Embryonic facial prominence (tissue), 1 donor: ENCODE results near the gene NKAIN2.
"Not testable (repeated sequence)": the region's sequence is repeated elsewhere in the genome, so short reads cannot be mapped to it uniquely, and the experiment has no call there.

Experiments used
- DNase-seq: peaks from one replicate; pipeline ENCODE4 v3.0.0-alpha.2; 2016; ENCODE audit errors: extremely low spot score

Gene NKAIN2

DNA sequence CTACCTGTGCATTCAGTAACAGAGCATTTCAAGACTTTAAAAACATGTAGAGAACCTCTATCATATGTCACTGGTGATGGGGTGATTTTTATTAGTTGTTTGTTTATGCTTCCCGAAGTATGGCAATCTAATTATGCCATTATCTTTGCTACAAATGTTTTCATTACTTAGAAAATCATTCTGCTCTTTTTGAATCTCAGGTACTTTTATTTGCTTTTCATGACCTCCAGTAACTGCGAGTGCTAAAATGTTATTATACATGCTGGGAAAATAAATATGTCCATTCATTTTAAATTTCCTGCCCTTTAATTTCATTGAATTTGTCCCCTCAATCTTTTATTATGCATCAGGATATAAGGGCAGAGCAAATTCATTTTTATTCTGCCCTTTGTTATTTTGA lies 515.7 kb downstream of the NKAIN2 start:
- DNase-seq: no peak

DNA sequence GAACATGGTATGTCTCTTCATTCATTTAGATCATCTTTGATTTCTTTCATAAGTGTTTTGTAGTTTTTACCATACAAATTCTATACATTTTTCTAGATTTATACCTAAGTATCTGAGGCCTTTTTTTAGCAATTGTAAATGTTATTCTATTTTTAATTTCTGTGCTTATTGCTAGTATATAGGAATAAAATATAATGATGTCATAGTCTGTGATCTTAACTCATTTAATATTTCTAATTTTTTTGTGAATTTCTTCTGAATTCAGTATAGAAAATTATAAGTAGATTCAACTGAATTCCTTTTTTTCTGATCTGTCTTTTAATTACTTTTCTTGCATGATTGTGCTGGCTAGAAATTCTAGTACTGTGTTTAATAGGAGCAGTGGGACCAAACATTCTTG lies 520.6 kb downstream of the NKAIN2 start:
- DNase-seq: no peak

DNA sequence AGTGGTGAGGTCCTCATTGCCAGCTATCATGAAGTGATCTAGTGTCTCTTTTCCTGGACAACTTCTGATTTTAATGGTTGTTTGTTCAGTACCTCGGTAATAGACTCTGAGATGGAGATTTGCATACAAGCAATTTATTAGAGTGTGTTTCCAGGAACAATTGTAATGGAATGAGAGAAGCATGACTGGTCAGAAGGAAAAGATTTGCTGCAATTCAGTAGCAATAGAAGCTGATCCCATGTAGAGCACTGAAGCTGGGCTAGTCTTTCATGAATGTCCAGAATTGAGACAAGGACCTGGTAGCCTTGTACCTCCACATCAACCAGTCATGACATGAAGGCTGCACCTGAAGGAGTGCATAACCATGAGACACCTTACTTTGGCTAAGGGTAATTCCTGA lies 526.5 kb downstream of the NKAIN2 start:
- DNase-seq: no peak

DNA sequence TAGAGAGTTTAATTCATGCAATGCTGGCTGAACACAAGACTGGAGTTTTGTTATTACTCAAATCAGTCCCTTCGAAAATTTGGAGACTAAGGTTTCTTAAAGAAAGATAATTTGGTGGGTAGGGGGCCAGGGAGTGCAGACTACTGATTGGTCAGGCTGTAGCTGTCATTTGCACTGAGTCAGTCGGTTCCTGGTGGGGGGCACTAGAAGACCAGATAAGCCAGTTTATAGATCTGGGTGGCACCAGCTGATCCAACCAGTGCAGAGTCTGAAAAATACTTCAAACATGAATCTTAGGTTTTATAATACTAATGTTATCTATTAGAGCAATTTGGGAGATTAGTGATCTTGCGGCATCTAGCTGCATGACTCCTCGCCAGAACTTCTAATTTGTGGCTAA lies 530.7 kb downstream of the NKAIN2 start:
- DNase-seq: no peak

DNA sequence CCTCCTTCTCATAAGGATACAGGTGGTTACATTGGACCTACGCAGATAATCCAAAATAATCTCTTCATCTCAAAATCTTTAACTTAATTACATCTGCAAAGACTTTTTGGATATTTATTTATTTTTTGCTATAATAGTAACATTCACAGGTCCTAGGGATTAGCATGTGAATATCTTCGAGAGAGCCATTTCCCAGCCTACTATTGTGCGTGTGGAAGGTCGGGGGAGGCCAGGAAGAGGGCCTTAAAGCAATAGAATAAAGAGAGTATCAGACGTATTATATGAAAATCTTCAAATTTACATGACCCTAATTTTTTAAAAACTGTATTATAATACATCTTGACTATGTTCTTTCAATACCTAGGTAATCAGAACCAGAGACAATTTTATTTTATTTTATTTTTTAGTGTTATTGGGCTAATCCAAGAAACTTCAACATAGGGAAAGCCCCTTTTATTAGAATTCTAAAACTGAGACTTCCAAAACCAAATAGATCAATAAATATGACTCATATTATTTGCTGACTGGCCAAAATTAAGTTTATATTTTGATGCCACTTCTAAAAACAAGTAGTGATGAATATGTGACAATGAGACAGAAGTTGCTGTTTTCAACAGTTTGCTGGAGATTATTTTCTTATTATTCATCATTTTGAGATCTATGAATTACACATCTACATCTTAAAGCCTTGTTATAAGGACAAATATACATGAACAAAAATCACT lies 536.1 kb downstream of the NKAIN2 start:
- no peak for DNase-seq

DNA sequence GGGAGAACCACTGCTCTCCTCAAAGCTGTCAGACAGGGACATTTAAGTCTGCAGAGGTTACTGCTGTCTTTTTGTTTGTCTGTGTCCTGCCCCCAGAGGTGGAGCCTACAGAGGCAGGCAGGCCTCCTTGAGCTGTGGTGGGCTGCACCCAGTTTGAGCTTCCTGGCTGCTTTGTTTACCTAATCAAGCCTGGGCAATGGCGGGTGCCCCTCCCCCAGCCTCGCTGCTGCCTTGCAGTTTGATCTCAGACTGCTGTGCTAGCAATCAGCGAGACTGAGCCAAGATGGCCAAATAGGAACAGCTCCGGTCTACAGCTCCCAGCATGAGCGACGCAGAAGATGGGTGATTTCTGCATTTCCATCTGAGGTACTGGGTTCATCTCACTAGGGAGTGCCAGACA lies 544.7 kb downstream of the NKAIN2 start:
- DNase-seq: not testable (repeated sequence)

DNA sequence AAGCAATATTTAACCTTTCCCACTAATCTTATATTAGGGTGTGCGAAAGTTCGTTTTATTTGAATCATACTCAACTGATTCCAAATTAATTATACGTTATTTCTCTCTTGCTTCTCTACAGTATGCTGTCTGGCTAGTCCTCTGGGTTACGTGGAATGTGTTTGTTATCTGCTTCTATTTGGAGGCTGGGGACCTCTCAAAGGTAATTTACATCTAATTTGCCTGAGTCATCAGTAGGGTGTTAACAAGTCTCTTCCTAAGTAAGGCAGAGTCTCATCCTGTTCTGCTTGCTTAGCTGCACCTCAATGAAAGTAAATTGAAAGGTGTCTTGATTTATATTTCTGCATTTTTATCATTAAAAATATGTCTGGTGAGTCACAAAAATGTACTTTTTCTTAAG lies 551.5 kb downstream of the NKAIN2 start:
- DNase-seq: no peak

DNA sequence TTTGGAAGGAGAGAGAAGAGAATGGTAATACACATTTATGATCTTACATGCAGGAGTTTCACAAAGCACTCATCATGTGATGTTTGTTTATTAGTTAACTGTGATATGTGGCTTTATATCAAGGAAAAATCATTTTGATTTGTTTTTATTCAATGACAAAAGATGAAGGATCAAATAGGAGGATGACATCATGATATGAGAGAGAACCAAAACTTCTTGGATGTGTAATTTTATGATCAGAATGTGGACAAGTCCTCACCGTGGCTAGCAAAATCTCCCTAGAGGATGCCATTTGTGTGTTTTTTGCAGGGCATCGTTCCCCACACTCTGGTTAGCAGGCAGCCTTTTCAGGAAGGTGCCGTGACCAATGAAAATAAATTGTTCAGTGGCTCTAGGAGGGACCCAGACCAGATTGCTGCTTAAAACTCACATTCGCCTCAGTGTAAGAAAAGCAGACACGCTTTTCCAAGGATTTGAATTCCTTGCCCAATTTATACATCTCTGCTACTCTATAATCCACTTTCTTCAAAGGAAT lies 552.7 kb downstream of the NKAIN2 start:
- no peak for DNase-seq

DNA sequence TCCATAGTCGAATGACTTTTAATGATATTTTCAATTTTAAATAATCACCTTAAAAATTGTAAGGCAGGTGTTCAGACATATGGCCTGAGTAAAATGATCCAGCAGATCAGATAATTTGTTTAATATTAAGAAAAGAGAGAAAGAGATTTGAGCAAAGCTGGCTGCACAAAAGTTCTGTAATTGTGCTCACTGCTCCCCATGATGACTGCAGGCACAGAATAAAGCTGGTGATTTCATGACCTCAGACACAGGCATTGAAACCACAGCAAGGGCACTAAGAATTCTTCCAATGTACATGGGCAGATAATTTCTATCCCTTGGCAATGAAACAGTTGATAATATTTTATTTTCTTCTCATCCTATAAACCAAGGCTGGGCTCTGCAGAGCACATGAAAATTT lies 553.1 kb downstream of the NKAIN2 start:
- DNase-seq: no peak

DNA sequence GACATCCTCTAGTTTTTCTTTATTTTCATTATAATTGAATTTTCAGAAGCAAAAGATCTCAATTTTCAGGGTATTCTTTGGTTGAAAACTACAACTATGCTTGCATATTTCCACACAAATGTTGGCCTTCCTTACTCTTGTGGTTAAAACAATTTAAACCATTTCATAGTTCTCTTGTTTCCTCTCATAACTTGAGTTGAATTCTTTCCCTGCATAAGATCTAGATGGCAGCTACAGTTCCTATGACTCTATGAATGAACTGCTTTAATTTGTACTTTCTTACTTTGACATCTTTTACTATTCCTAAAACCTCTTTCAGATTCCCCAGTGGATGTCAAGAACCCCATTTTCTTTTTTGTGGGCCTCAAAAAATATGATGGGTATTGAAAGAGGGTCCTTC lies 564.5 kb downstream of the NKAIN2 start:
- DNase-seq: no peak

DNA sequence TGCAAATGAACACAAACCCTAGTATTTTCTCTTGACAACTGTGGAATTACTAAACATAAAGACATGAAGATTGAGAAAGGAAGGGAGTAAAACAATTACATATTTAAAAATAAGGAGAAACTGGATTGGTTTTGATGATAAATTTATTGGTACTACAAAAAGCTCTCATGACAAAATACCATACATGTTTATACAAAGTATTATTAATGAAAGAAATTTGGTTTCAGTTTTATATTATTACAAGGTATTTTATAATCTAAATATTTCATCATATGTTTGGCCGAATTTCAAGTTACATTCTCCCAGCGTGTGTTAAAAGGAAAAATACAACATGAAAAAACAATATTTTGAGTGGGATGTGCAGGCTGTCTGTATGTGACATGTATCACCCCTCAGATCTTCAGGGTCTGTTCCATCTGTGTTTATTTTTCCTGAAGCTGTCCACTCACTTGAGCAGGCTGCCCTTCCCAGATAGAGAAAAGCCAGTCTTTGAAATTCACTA lies 568.4 kb downstream of the NKAIN2 start:
- DNase-seq: no peak

DNA sequence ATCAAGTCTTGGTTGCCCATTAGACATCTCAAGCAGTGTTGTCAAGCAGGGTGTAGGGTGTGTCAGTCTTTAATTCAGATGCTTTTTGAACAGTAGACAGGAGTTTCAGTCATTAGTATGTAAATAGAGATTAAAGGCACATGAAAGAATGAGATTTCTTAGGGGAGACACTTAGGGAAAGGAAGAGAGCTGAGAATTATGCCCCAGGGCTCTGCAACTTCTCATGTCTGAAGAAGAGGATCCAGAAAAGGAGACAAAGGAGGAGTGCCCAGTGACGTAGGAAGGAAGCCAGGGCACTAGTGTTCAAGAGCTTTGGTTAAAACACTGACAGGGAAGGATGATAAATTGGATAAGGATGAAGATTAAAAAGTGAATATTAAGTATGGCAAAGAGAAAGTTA lies 569.7 kb downstream of the NKAIN2 start:
- no peak for DNase-seq

DNA sequence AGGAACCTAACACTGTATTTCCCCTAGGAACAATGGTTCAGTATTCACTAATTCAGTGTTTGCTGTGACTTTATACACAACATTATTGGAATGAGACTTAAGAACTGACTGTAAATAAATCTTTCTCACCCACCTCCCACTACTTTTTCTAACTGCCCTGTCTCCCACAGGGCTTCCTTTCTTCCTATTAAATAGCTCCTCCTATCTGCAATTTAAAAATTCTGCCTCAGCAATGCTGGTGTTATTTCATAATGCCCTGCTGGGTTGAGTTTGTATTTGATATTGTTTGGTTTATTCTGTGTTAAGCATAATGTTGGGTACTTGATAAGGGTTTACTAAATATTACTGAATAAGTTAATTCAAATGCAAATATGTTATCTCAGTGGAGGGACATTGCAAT lies 585.5 kb downstream of the NKAIN2 start:
- no peak for DNase-seq

DNA sequence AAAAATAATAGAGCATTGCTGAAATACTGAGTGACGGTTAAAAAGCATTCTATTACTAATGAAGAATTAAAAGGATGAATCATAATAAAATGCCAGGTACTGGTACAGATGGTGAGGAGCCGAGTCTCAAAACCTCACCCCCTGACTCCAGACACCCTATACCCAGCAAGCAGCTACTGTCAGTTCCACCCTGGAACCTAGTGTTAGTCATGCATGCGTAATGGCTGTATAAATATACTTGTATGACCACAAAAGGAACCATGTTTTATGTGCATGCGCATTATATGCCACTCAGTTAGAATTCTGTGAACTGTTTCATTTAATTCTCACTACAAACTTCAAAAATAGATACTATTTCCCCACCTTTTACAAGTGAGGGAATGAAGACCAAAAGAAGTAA lies 589.9 kb downstream of the NKAIN2 start:
- no peak for DNase-seq

DNA sequence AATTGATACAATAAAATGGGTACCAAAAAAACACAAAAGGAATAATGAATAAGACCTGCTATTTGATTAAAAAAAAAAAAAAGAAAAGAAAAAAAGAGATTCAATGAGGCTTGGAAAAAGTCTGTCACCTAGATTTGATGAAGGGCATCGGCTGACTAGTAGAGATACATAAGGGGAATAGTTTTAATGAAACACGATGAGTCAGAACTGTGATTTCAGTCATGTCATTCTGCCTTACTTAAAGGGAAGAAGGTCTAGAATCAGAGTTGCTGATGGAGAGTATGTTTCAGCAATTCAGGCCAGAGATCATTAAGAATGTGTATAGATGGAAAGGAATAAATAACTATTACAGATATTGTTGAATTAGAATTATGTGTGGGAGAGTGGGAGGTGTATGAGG lies 592.7 kb downstream of the NKAIN2 start:
- DNase-seq: no peak

DNA sequence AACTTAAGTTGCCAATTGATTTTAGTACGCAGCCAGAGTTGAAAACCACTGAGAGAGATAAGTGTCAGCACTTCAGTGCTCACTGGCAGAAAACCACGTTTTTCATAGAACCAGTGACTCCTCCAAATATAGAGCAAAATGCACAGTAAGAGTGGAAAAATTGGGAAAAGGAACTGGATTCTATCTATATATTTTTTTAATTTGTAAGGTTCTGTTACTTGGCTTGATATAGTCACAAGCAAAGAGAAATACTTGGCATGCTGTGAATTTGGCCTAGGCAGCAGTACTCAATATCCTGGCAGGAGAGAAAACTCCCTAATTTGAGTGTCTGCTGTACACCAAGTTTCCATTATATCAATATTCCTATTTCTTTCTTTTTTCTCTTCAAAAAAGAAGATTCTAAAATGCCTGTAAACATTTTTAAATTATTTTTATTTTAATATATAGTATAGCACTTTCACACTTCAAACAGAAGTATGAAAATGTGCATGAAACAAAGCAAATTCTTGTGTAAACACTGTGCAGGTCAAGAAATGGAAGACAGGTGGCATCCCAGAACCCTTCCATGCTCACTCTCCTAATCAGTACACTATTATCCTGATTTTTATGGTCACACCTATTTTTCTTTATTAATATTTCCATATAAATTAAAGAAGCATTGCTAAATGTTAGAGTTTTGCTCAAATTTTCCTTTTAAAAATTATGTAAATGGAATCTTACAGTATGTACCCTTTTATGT lies 596.8 kb downstream of the NKAIN2 start:
- DNase-seq: no peak

DNA sequence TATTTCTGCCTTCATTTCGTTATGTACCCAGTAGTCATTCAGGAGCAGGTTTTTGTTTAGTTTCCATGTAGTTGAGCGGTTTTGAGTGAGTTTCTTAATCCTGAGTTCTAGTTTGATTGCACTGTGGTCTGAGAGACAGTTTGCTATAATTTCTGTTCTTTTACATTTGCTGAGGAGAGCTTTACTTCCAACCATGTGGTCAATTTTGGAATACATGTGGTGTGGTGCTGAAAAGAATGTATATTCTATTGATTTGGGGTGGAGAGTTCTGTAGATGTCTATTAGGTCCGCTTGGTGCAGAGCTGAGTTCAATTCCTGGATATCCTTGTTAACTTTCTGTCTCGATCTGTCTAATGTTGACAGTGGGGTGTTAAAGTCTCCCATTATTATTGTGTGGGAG lies 606.8 kb downstream of the NKAIN2 start:
- not testable (repeated sequence) for DNase-seq

DNA sequence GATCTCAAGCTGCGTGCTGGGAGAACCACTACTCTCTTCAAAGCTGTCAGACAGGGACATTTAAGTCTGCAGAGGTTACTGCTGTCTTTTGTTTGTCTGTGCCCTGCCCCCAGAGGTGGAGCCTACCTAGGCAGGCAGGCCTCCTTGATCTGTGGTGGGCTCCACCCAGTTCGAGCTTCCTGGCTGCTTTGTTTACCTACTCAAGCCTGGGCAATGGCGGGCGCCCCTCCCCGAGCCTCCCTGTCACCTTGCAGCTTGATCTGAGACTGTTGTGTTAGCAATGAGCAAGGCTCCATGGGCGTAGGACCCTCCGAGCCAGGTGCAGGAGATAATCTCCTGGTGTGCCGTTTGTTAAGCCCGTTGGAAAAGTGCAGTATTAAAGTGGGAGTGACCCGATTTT lies 609.0 kb downstream of the NKAIN2 start:
- not testable (repeated sequence) for DNase-seq

DNA sequence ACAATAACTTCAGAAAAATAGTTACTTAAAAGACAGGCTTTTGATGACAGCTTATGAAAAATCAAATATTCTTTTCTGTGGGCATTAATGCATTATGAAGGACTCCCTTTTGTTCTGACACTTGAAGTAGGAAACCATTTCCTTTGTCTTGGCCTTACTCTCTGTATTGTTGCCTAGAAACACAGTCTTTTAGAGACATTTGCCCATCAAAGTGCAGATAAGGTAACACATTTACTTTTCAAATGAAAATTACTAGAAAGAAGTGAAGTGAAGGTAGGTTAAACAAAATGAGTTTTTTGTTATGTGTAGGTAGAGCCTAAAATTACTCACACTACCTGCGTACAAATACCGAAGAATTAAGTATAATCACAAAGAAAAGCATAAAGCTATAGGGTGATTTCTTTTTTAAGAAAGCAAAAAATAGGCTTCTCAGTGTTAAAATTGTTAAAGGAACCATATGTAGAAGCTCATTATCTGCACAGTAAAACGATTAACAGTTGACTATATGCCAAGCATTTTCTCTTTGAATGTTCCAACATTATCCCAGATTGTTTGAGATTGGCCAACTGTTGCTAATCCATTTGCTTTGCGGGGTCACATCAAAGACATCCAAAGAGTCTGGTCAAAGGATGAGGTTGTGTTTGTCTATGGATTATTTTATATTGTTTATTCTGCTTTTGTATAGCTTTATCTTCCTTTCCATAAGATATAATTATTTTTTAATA lies 616.6 kb downstream of the NKAIN2 start:
- no peak for DNase-seq

DNA sequence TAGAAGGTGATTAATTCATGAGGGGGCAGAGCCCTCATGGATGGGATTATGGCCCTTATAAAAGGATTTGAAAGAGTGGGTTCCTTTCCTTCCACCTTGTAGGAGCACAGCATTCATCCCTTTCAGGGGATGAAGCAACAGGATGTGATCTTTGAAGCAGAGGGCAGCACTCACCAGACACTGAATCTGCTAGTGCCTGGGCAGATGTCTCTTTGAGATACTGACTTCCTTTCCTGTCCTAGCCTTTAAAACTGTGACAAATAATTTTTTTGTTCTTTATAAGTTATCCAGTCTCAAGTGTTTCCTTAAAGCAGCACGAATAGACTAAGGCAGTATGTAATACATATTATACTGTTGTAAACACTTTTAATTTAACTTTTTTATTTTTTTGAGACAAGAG lies 620.0 kb downstream of the NKAIN2 start:
- no peak for DNase-seq

DNA sequence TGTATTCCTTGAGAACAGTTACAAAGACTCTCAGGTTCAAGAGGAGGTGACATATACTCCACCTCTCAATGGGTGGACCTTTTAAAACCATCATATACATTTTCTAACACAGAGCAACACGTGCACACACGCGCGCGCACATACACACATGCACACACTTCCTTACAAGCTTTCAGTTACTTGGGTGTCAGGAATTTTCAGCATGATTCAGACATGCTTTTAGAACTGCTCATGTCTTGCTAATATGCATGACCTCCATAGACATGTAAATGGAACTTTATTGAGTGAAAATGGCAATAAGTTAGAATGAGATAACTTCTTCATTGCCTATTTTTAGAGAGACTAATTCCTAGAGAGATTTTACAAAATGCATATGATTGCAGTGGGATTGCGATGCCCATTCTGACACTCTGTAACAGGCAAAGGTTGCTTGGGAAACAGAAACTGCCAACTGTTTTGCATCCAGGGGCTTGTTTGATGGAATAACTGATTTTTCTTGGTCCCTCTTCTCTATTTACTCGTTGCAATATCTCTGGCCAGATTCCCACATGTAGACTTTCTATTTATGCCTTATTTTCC lies 627.2 kb downstream of the NKAIN2 start:
- DNase-seq: no peak

DNA sequence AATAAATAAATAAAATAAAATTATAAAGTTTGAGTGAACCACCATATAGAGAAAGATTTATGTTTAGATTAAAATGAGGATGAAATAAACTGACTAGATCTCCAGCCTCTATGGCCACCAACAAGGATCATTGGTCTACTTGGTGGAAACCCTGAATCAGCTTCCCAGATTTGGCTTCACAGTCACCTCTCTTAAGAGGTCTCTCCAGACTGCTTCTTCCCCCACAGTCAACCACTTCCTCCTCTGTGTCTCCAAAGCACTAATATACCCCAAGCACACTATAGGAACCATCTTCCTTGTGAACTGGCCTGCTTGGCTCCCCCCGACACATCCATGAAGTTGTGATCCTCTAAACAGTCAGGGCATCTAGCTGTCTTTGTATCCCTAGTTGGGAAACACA lies 629.0 kb downstream of the NKAIN2 start:
- DNase-seq: no peak
